Transverse colon (tissue), 4 donors: ENCODE data around the gene MRPL34. TPM values are rescaled to one million over a fixed set of nuclear protein-coding genes. Genes with fewer than 3 reads are reported as not detected.
A peak's percentile ranks its signal among the peaks of the same experiment; 100 is the strongest.

Source experiments
- DNase-seq: peaks from one replicate; pipeline ENCODE4 v3.0.0-alpha.2; 2019
- H3K27ac ChIP-seq, 4 donors: fragments of 200-600 bp; sonication (generic); 2 replicates each; pipeline ENCODE4 v1.5.1; 2016 to 2018; ENCODE audit warnings: inconsistent platforms in 4 of 4
- H3K27me3 ChIP-seq: fragments of 200-600 bp; sonication (generic); 2 replicates; pipeline ENCODE4 v1.5.1; 2017; ENCODE audit warnings: inconsistent platforms
- H3K36me3 ChIP-seq, 4 donors: fragments of 200-600 bp; sonication (generic); 2 replicates each; pipeline ENCODE4 v1.5.1; 2017 to 2019; ENCODE audit warnings: inconsistent platforms in 4 of 4
- H3K4me1 ChIP-seq, 4 donors: fragments of 200-600 bp; sonication (generic); 2 replicates each; pipeline ENCODE4 v1.5.1; 2017 to 2020; ENCODE audit warnings: inconsistent platforms in 4 of 4
- H3K4me3 ChIP-seq, 4 donors: fragments of 200-600 bp; sonication (generic); 1 replicate in 1 of 4; 2 replicates in 3 of 4; pipeline versions ENCODE4 v1.5.1 to v1.6.1; 2017 to 2019; ENCODE audit warnings: inconsistent platforms in 4 of 4
- H3K9me3 ChIP-seq, 2 donors: fragments of 200-600 bp; sonication (generic); 2 replicates each; pipeline ENCODE4 v1.5.1; 2017 to 2019; ENCODE audit warnings: inconsistent platforms in 2 of 2
- CTCF ChIP-seq, 5 experiments: fragments of 200-600 bp in 3 of 5; fragments of 450-650 bp in 2 of 5; sonication (generic) in 3 of 5; IDR thresholded peaks; 1 replicate in 2 of 5; 2 replicates in 3 of 5; pipeline ENCODE4 v1.5.1; 2016 to 2017; ENCODE audit warnings: antibody characterized with exemption in 5 of 5, inconsistent platforms in 3 of 5, mild to moderate bottlenecking in 2 of 5, moderate library complexity in 1 of 5
- EP300 ChIP-seq: sonication (generic); formaldehyde crosslinking; IDR thresholded peaks from one replicate; pipeline ENCODE4 v1.6.1; 2017; ENCODE audit warnings: antibody characterized with exemption, low read depth
- POLR2A ChIP-seq: fragments of 450-650 bp; IDR thresholded peaks from one replicate; pipeline ENCODE4 v1.6.1; 2016; ENCODE audit warnings: antibody characterized with exemption, mild to moderate bottlenecking, moderate library complexity
- POLR2AphosphoS5 ChIP-seq, 3 donors: sonication (generic); formaldehyde crosslinking; IDR thresholded peaks; one replicate each; pipeline ENCODE4 v1.6.1; 2016; ENCODE audit warnings: antibody characterized with exemption in 3 of 3
- WGBS, 2 donors: methylation state at CpG; one replicate each; pipeline ENCODE4 v1.1.5; 2018; ENCODE audit warnings: low coverage in 1 of 2; 5-methylcytosine and 5-hydroxymethylcytosine counted together
- in situ Hi-C, 4 donors: fragments of 200-750 bp; cut with MboI; loops; one replicate each; pipeline versions ENCODE4 v1.15.0 to v1.15.1; 2017; ENCODE audit warnings: low sequenced_read_pairs in 3 of 4, low pct_ligation_motif_present in 1 of 4, low pct_unique_long_range_greater_than_20kb in 1 of 4
- intact Hi-C: fragments of 100-400 bp; cut with DNase I; formaldehyde crosslinking; loops from one replicate; pipeline ENCODE4 v1.15.1; 2023; ENCODE audit warnings: low total_unique reads
- total RNA-seq, 4 donors: library from RNA; depleted of rRNA; stranded (reverse); fragments of >200 nt; gene quantifications; one replicate each; pipeline ENCODE4 v1.1.0, GENCODE V29; 2016

MRPL34 gene
- total RNA-seq, 4 donors from 2014 or later = 243 to 390 (median 272) TPM

GRCh38 chr19:17326595-17326966 lies 20.9 kb downstream of the MRPL34 start:
- Histone ChIP-seq H3K4me3 (no peak overlapping the region), H3K9me3 (no peaks in the 10 kb centered on the region), H3K27me3 (peaks cover 21% of the 10 kb centered on the region), H3K36me3 (no peaks in the 10 kb centered on the region), H3K27ac (peak overlapping the region in 1 of 4 donors; percentile 30), H3K4me1 (peaks cover 13 to 28% (median 22%) of the 10 kb centered on the region in 4 donors)
- 86% methylated on average over 2 to 11 of the region's 11 CpGs for WGBS, 2 donors
- no peak for DNase-seq
- no peak for TF ChIP-seq POLR2AphosphoS5 (IDR thresholded peaks at IDR 0.05)
- no peak for TF ChIP-seq CTCF (IDR thresholded peaks at IDR 0.05)
- TF ChIP-seq POLR2A = no peak
- TF ChIP-seq EP300 = no peak
- intact Hi-C loops = no loop called here
- in situ Hi-C loops = no loop called here

GRCh38 chr19:17327068-17327653 lies 21.5 kb downstream of the MRPL34 start:
- in situ Hi-C loops = no loop called here
- Histone ChIP-seq H3K4me3 (no peak overlapping the region), H3K4me1 (peaks cover 13 to 28% (median 22%) of the 10 kb centered on the region in 4 donors), H3K27me3 (peaks cover 21% of the 10 kb centered on the region), H3K27ac (peak overlapping the region; percentile 72 to 84 (median 78)), H3K36me3 (no peaks in the 10 kb centered on the region), H3K9me3 (no peaks in the 10 kb centered on the region)
- DNase-seq = no peak
- TF ChIP-seq EP300 = no peak
- no peak for TF ChIP-seq POLR2A
- no peak for TF ChIP-seq POLR2AphosphoS5 (IDR thresholded peaks at IDR 0.05)
- no peak for TF ChIP-seq CTCF (IDR thresholded peaks at IDR 0.05)
- intact Hi-C loops = no loop called here
- 92% methylated on average over 27 of the region's 27 CpGs; no CpG with 5 or more reads in 1 of the 2 donors for WGBS, 2 donors

GRCh38 chr19:17327654-17328516 lies 22.2 kb downstream of the MRPL34 start:
- 25% methylated on average over 54 of the region's 64 CpGs; no CpG with 5 or more reads in 1 of the 2 donors for WGBS, 2 donors
- H3K27ac ChIP-seq = peak overlapping the region; percentile 72 to 84 (median 78)
- intact Hi-C loops = no loop called here

More at GRCh38 chr19:17327654-17328516, 22.2 kb downstream of the MRPL34 start:
- peaks cover 13 to 28% (median 22%) of the 10 kb centered on the region in 4 donors for H3K4me1 ChIP-seq
- TF ChIP-seq POLR2A = peak; percentile 60
- no peak for TF ChIP-seq EP300
- peak in 2 of 3 donors; percentile 44 to 52 for TF ChIP-seq POLR2AphosphoS5 (IDR thresholded peaks at IDR 0.05)
- peak; percentile 28 to 82 (median 47) for TF ChIP-seq CTCF (IDR thresholded peaks at IDR 0.05)
- H3K4me3 ChIP-seq = peak overlapping the region; percentile 29 to 54 (median 40)
- peak; percentile 89 for DNase-seq
- H3K9me3 ChIP-seq = no peaks in the 10 kb centered on the region
- in situ Hi-C loops = no loop called here
- peaks cover 21% of the 10 kb centered on the region for H3K27me3 ChIP-seq
- no peaks in the 10 kb centered on the region for H3K36me3 ChIP-seq
